GM18951 (cell line): ENCODE results near the gene MEGF9.
A peak's percentile ranks its signal among the peaks of the same experiment; 100 is the strongest.
"Not testable (repeated sequence)": the region's sequence is repeated elsewhere in the genome, so short reads cannot be mapped to it uniquely, and the experiment has no call there.

Experiments
- POLR2A ChIP-seq: IDR thresholded peaks from 4 replicates; pipeline ENCODE4 v1.6.1; 2011; ENCODE audit warnings: mild to moderate bottlenecking; ENCODE audit not compliant: insufficient read length, insufficient read depth; ENCODE audit errors: extremely low read depth
- in situ Hi-C: fragments of 300-500 bp; cut with MboI; formaldehyde crosslinking; loops from one replicate; pipeline ENCODE4 v1.12.0; 2022; ENCODE audit warnings: low sequenced_read_pairs, mixed read lengths, inconsistent platforms; ENCODE audit not compliant: unreplicated experiment

Gene MEGF9

DNA sequence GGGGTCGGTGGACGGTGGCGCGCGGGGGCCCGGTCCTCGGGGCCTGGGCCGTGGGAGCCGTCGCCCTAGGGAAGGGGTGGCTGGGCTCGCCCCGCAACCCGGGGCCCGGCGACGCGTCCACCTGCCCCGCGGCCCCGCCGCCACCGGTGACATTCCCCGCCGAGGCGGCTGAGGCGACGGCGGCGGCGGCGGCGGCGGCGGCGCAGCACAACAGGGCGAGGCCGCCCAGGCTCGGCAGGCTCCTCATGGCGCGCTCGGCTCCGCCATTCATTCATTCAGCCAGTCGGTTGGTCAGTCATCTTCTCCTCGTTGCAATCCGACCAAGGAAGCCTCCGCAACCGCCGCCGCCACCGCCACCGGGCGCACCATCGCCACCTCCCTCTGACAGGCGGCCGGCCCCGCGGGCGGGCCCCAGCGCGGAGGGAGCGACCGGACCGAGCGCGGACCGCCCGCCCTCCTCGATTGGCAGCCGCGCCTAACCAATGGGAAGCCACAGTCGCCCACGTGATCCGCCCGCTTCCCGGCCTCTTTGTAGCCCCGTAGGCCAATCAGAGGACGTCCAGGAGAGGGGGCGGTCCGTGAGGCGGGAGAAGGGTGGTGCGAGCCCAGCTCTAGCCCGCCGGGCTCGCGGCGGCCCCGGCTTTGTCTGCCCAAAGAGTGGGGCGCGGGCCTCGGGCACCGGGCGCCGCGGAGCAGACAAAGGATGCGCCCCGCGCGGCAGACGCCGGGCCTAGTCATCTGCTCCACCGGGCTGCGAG is at the start of gene MEGF9:
Gene MEGF9 (minus strand): TSS at position 383 of the 758 bp plus-strand sequence. CDS start 112 bp downstream, at position 271.
- peak; percentile 72 for TF ChIP-seq POLR2A
- in situ Hi-C loops: no loop called here

- no peak for TF ChIP-seq POLR2A
- in situ Hi-C loops: loop anchor here (25.0 kb wide), 1 partner anchor 626 kb away; no protein-coding TSS in a partner anchor
Measured at GRCh38 chr9:120761006-120761405, 46.7 kb upstream of the MEGF9 start.

GRCh38 chr9:120759755-120760400 is 45.6 kb upstream of the MEGF9 start:
- no peak for TF ChIP-seq POLR2A
- in situ Hi-C loops: loop anchor here (10.0 to 25.0 kb wide), 2 partner anchors 305 to 627 kb away; no protein-coding TSS in a partner anchor

DNA sequence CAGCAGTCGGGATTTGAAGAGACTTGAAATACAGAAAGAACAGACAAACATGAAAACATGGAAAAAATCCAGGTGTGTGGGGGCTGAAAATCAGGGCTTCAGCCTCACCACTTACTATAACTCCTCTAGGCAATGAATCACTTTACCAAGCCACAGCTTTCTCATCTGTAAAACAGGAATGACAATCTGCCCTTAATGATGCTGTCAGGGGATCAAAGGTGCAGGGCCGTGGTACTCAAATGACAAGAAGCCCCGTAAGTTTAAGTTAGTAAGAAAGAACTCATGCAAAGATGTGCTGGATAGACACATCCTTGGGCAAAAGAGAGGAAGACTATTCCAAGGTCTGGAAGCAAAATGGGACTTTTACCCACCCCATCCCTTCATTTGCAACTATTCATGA is 44.3 kb upstream of the MEGF9 start:
- TF ChIP-seq POLR2A: no peak
- in situ Hi-C loops: loop anchor here (10.0 to 25.0 kb wide), 2 partner anchors 306 to 629 kb away; no protein-coding TSS in a partner anchor

GRCh38 chr9:120757026-120757913 is 43.0 kb upstream of the MEGF9 start:
- in situ Hi-C loops: loop anchor here (10.0 to 25.0 kb wide), 2 partner anchors 308 to 630 kb away; no protein-coding TSS in a partner anchor
- no peak for TF ChIP-seq POLR2A

DNA sequence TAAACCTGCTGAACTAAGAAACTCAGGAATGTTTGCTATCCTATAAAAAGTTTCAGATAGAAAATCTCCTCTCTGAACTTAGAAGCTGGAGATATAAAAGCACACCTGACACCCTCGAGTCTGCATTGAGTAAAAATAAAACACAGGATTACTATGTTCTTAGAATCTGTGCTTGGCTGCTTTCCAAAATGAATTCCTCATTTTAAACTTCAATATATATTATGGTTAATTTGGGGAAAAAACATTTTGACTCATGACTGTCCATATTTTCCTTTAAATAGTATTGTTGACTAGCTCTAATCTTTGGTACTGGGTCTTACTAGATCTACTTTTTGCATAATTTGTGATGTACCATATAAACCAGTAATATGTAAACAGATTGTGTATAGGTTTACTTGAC is 42.3 kb upstream of the MEGF9 start:
- TF ChIP-seq POLR2A: no peak
- in situ Hi-C loops: loop anchor here (10.0 to 25.0 kb wide), 2 partner anchors 308 to 631 kb away; no protein-coding TSS in a partner anchor

GRCh38 chr9:120755810-120756434 is 41.7 kb upstream of the MEGF9 start:
- in situ Hi-C loops: loop anchor here (10.0 to 25.0 kb wide), 2 partner anchors 309 to 631 kb away; no protein-coding TSS in a partner anchor

DNA sequence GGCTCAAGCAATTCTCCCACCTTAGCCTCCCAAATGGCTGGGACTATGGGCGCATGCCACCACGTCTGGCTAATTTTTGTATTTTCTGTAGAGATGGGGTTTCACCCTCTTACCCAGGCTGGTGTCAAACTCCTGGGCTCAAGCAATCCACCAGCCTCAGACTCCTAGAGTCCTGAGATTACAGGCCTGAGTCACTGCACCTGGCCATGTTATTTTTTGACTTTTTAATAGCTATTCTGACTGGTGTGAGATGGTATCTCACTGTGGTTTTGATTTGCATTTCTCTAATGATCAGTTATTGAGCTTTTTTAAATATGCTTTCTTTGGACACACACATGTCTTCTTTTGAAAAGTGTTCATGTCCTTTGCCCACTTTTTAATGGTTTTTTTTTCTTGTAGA is 40.8 kb upstream of the MEGF9 start:
- in situ Hi-C loops: loop anchor here (10.0 to 25.0 kb wide), 2 partner anchors 310 to 632 kb away; no protein-coding TSS in a partner anchor
- no peak for TF ChIP-seq POLR2A

More at GRCh38 chr9:120755810-120756434, 41.7 kb upstream of the MEGF9 start:
- TF ChIP-seq POLR2A: no peak

GRCh38 chr9:120750421-120750820 is 36.2 kb upstream of the MEGF9 start:
- in situ Hi-C loops: loop anchor here (10.0 to 25.0 kb wide), 2 partner anchors 314 to 637 kb away; no protein-coding TSS in a partner anchor
- TF ChIP-seq POLR2A: no peak

DNA sequence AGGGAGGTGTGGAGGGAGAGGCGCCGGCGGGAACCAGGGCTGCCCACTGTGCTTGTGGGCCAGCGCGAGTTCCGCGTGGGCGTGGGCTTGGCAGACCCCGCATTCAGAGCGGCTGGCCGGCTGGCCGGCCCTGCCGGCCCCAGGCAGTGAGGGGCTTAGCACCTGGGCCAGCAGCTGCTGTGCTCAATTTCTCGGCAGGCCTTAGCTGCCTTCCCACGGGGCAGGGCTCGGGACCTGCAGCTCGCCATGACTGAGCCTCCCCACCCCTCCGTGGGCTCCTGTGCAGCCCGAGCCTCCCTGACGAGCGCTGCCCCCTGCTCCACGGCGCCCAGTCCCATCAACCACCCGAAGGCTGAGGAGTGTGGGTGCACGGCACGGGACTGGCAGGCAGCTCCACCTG is 32.1 kb upstream of the MEGF9 start:
- in situ Hi-C loops: not testable (repeated sequence)

- in situ Hi-C loops: no loop called here
- no peak for TF ChIP-seq POLR2A
Measured at GRCh38 chr9:120745278-120745677, 31.0 kb upstream of the MEGF9 start.

DNA sequence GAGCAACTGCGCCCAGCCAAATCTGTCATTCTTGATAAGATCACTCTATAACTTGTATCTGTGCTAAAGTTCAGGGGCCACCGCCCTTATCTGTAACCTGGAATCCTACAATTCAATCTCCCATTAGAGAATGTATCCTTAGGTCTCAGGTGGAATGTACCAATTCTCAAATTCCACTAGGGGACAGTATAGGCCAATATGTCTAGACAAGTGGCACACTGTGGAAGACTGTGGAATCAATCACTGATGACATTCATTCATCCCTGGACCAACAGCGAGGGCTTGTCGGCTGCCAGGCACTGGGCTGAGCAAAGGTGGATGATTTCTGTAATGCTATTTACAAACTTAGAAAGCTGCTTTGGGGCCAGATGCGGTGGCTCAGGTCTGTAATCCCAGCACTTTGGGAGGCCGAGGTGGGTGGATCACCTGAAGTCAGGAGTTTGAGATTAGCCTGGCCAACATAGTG is 28.7 kb upstream of the MEGF9 start:
- no peak for TF ChIP-seq POLR2A
- in situ Hi-C loops: no loop called here
